Head of caudate nucleus (tissue), 42 donors: ENCODE data around the gene ADCY5.
A peak's percentile ranks its signal among the peaks of the same experiment; 100 is the strongest.

Source experiments
- DNase-seq, 42 donors: peaks; one replicate each; pipeline versions ENCODE4 v3.0.0 to v3.0.0-alpha.2; 2020 to 2021; ENCODE audit warnings: mixed read lengths in 7 of 42
- intact Hi-C: fragments of 100-400 bp; cut with DNase I; formaldehyde crosslinking; loops from one replicate; pipeline ENCODE4 v1.15.0; 2022

Gene ADCY5

DNA sequence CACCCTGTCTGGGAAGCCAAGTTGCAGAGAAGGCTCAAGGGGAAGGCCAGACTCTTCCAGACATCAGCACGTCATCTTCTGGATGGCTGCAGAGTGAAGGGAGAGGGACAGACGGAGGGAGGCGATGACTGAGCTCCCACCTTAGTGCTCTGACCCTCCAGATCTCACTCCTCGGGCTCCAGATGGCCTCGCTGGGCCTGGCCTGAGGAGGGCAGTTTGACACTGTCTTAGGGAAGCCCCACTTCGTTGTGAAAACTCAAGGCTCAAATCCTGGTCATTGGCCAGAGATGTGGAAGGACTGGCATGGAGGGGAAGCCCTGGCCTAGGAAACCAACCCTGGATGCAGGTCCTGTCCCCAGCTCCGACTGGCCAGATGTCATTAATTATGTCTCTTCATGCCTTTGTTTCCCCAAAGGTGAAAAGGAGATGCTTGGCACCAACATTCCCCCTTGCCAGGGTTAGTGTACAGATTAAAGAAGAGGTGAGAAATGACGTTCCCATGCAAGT is 70.4 kb downstream of the ADCY5 start:
- intact Hi-C loops = no loop called here

GRCh38 chr3:123377243-123377740 is 71.6 kb downstream of the ADCY5 start:
- intact Hi-C loops = no loop called here
- peak in 7 of 42 donors; percentile 1 to 29 (median 6) for DNase-seq

More for the DNA sequence above, 70.4 kb downstream of the ADCY5 start:
- DNase-seq = peak in 10 of 42 donors; percentile 3 to 41 (median 22)

DNA sequence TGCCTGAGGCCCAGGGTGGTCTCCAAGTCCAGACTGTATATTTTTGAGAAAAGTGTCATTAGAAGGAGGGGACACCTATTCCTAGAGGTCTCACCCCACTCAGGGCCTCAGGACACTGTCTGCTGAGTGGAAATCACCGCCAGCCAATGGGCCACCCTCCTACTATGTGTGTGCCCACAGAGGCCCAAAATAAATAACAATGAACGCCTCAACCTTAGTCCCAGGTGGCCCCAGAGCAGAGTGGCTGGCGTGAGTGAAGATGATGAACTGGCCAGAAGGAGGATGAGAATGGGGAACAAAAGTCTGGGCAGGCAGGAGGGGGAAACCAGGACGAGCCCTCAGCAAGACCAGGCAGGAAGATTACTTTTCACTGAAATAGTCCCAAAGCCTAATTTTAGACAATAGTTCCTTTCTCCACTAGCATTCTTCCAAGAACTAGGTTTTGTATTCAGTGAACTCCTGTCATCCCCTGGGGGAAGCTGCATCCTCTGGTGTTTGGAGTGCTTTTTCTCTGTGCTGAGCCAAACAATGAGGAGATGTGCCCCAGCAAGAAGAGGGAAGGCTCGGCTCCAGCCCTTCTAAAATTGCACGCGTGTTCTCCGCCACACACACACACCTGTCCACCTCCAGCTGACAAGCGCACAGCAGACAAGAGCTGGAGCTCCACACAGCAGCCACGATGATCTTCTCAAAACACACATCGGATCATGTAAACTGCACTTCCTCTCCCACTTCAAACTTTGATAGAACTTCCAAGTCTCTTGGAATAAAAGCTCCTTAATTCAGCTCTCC is 72.2 kb downstream of the ADCY5 start:
- intact Hi-C loops = no loop called here
- peak in 20 of 42 donors; percentile 4 to 78 (median 45) for DNase-seq

GRCh38 chr3:123375014-123375940 is 73.6 kb downstream of the ADCY5 start:
- DNase-seq = peak in 11 of 42 donors; percentile 3 to 32 (median 13)
- intact Hi-C loops = no loop called here

DNA sequence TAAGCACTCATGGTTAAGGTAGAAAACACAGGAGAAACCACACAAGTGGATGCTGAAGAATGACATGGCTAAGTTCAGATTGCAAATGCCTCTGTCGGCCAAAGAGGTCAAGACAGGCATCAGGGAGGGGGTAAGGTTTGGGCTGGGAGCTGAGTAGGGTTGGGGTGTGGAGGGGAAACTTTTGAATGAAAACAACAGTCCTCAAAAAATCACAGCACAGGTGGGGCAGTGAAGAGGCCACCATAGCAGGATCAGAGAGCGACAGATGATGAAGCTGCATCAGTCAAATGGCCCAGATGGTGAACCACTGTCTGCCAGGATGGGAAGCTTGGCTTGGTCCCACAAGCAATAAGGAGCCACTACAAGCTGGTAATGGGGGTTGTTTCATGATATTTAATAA is 74.9 kb downstream of the ADCY5 start:
- DNase-seq = peak in 6 of 42 donors; percentile 3 to 29 (median 14)
- intact Hi-C loops = no loop called here

DNA sequence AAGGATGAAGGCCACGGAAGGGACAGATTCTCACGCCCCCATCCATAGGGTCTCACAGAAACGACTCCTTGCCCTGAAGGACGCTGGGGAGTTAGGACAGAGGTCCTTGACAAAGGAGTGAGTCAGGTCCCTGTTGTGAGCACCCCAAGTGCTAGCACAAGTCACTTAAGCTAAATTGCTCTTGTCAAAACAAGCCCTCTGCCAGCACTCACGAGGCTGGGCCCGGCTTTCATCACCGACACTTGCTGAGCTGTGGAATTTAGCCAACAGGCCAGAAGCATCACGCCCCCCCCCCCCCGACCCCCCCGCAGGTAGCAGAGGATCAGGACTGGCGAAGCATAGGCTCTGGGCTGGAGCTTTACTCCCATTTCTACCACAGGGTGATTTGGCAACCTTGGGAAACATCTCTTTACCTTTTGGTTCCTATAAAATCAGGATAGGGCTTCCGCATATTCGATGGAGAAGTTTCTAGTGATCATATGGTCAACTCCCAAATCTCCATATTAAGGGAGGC is 75.4 kb downstream of the ADCY5 start:
- intact Hi-C loops = no loop called here
- peak in 8 of 42 donors; percentile 2 to 32 (median 21) for DNase-seq

DNA sequence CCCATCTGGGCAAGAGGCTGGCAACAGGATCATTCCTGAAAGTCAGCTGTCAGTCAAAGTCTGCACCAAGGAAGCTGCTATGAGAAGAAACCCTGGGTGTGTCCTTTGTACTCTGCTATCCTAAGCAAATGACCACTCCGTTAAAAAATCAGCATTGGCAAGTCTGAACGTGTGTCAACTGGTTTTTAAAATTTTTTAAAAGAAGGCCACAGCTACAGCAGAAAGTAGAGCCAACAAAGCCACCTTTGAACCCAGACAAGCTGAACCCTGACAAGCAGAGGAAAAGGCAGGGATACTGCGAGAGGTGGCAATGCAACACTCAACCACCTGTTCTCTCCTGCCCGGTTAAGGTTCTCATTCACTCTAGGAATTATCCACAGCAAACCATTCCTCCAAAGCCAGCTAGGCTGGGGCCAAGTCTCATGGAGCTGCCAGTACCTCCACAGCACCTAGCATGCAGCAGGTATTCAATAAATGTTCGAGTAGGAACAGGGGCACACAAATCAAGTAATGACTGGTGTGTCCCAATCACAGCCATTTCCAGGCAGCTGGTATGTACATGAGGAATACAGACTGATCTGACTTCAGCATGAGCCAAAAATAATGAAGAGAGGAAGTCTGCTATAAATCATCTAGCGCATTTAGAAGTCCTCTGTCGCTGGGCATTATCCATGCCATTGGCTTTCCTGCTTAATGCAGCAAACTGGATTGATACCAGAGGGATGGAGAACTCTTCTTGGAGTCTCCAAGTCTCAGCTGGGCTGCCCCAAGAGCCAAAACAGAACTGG is 76.0 kb downstream of the ADCY5 start:
- DNase-seq = peak in 7 of 42 donors; percentile 1 to 34 (median 19)
- intact Hi-C loops = no loop called here

DNA sequence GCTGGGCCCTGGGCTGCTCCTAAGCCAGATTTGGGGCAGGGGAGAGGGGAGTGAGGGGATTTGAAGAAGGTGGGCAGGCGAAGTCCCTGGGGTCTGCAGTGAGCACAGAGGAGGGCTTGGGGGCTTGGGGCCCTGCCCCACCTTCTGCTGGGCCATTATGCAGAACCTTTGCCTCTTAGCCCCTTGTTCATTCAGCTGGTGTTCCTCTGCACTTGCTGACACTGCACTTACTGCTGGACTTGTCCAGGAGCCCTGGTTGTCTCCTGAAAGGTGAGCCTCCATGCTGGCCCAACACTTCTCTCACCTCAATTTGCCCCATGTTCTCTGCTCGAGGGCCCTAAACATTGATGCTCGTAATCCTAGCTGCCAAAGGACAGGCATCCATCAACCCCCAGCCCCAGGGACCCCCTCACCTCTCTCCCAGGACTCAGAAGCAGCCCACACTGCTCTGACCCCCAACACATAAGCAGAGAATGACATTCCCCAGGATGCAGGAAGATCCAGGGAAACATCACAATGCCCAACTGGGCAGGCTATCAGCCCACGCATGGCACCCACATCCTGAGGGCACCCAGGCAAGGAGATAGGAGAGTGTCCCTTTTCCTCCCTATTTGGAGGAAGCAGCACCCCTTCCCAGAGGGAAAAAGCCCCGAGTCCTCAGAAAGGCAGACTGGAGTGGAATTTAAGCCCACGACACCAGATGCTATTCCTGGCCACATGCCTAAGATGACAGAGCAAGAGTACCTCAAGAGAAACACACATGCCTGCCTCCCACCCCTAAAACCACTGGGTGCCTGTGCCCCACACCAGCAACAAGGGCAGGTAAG is 76.8 kb downstream of the ADCY5 start:
- intact Hi-C loops = no loop called here
- peak in 7 of 42 donors; percentile 5 to 22 (median 15) for DNase-seq

DNA sequence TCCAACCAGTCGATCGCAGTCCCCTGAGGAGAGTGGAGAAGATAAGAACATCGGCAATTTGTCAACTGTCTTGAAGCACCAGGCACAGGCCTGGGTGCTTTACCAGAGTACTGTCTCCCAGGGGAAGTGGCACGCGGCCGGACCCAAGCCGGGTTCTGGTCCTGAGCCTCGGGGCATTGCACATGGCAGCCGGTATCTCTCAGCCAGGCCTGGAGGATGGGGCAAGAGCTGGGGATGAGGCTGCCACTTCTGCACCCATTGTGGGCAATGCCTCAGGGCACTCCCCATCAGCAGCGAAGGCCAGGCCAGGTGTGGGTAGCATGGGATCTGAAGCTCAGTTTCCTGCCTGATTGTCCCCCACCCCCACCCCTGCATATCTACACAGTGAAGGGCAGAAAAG is 77.5 kb downstream of the ADCY5 start:
- DNase-seq = peak in 8 of 42 donors; percentile 1 to 41 (median 18)
- intact Hi-C loops = no loop called here

DNA sequence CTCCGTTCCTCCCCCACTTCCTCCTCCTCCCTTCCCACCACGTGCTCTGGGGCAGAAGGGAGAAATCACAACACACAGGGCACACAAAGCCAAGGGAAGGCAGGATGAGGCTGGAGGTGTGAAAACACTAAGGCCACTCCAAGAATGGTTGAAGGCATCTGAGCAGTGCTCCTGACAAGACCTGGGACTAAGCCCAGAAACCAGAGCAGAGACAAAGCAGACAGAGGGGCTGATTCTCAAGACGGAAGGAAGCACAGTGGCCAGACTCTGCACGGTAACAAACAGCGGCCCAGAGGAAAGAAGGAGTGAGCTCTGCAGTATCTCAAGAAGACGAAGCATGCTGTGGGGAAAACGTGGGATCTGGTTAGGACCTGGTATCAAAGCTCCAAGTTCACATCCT is 78.1 kb downstream of the ADCY5 start:
- intact Hi-C loops = no loop called here
- no peak for DNase-seq

GRCh38 chr3:123369085-123369484 is 79.8 kb downstream of the ADCY5 start:
- peak in 1 of 42 donors; percentile 2 for DNase-seq
- intact Hi-C loops = no loop called here

GRCh38 chr3:123367467-123368154 is 81.3 kb downstream of the ADCY5 start:
- peak; percentile 21 to 92 (median 70) for DNase-seq
- intact Hi-C loops = no loop called here

DNA sequence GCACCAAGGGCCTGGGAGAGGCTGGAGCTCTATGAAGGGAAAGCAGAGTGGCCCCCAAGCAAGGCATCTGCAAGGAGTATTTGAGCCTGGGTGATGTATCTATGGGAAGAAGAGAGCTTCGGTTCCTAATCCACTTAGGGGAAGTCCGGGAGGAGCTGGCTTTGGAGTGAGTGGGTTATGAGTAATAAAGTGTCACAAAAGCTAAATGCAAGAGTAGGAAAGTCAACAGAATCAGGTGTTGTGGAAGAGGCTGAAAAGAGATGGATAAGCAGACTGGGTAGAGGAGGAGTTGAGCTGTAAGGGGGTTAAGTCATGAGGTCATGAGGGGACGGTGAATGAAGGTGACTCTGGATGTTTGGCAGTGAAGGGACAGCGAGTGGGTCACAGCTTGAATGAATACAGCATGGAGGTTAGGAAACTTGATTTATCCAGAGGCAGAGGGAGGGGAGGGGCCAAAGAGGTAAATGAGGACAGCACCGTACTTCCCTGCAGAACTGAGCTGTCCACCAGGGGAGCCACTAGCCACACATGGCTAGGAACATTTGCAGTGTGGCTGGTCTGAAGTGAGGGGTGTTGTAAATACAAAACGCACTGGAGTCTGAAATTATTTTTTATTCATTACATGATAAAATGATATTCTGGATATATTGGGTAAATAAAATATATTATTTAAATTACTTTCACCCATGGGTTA is 83.3 kb downstream of the ADCY5 start:
- intact Hi-C loops = no loop called here
- peak in 8 of 42 donors; percentile 2 to 66 (median 30) for DNase-seq

GRCh38 chr3:123361071-123361470 is 87.8 kb downstream of the ADCY5 start:
- intact Hi-C loops = no loop called here
- DNase-seq = peak in 4 of 42 donors; percentile 8 to 23 (median 12)

- peak in 1 of 42 donors; percentile 9 for DNase-seq
Observed at GRCh38 chr3:123357275-123357674, 91.6 kb downstream of the ADCY5 start.

GRCh38 chr3:123353850-123354233 is 95.0 kb downstream of the ADCY5 start:
- DNase-seq = peak in 1 of 42 donors; percentile 28
- intact Hi-C loops = no loop called here

More at GRCh38 chr3:123357275-123357674, 91.6 kb downstream of the ADCY5 start:
- intact Hi-C loops = no loop called here
